Activated T-cell treated with anti-CD3 and anti-CD28 coated beads for 48 hours (primary cell): ENCODE results near the gene PID1.

Experiments used
- DNase-seq: peaks from one replicate; pipeline ENCODE4 v3.0.0-alpha.2; 2020; ENCODE audit warnings: low read depth

The PID1 gene

GRCh38 chr2:229073935-229074334 is 197.2 kb downstream of the PID1 start:
- DNase-seq: no peak

DNA sequence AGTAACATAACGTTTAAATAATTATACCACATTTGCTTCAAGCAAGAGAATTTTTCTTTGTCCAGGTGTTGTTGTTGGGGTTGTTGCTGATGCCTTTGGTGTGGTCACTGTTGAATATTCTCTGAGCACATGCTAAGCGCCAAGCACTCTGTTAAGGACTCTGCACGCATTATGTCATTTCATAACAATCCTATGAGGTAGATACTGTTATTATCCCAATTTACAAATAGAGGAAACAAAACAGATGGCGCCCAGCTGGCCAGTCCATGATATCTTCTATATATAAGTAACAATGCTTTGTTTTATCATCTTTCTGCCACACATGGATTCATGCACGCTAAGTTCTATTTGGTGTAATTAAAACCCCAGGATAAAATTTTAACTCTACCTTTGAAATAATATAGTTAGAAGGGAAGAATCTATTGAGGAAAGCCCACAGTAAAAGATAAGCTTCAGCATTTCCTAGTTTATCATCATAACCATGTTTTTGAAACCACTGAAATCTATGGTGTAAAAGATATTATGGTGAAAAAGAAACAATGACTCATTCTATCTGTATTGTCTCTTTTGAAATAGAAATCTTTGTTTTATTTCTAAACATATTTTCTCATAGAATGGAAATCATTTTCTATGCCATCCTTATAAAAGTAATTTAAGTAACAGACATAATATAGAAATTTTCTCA is 199.7 kb downstream of the PID1 start:
- DNase-seq: no peak

DNA sequence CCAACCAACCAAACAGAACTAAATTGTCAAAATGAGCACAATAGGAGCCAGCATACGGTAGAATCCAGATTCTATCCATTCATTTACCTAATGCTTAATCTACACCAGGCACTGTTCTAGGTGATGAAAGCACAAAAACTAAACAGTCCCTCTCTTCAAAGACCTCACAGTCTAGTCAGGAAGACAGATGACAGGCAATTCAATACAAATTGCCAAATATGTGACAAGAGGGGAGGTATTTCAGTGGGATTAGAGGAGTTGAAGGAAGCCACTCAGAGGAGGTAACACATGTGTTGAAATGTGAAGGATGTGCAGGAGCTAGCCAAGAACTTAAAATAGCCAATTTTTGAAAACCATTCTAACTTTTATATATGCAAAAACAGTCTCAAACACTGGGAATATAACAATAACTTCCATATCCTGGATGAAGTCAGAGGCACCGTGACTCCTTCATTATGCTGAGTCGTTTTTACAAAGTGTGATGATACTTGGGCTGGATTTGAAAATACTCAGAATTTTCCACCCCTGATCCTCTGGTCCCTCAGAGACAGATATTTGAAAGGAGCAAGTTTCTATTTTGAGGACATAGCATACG is 204.9 kb downstream of the PID1 start:
- no peak for DNase-seq

DNA sequence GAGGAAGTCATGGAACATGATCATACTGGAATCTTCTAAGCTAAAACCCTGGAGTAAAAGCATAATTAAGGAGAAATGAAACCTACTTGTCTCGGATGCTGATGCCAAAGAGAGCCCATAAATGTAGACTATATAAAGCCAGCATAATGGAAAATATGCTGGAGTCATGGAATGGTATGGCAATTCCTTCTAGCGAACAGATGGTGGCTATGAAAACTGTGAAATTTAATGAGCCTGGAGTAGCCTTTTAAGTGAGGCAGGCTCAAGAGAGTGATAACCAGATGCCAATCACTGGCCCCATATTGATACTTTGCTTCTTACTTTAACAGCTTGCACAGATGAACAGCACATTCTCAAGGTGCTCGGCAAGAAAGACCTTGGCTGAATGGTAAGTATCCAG is 206.3 kb downstream of the PID1 start:
- DNase-seq: no peak

GRCh38 chr2:229060147-229060546 is 210.9 kb downstream of the PID1 start:
- no peak for DNase-seq

DNA sequence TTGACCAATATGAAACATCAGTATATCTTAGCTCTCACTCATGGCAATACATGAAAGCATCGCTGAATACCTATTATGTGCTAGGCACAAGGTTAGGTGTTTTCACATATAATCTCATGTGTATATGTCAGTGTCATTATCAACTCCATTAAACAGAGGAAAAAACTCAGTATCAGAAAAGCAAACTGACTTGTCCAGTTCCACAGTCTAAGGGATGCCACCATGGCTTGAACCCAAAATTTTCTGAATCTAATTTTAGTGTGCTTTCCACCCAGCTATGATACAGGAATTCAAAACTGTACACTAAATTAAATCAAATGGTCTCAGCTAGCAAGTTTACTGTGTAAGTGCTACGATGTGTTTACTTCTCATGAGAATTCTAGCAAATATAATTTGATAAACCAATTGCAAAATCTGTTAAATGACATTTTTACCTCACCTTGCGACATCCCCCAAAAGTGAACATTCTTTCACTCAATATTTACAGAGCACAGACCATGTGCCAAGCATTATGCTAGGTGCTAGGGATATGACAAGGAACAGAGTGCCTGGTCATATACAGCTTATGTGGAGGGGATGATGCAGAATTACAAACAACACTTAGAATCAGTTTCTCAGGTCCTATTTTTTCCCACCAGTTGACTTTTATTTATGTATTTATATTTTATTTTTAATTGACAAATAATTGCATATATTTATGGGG is 211.6 kb downstream of the PID1 start:
- no peak for DNase-seq

DNA sequence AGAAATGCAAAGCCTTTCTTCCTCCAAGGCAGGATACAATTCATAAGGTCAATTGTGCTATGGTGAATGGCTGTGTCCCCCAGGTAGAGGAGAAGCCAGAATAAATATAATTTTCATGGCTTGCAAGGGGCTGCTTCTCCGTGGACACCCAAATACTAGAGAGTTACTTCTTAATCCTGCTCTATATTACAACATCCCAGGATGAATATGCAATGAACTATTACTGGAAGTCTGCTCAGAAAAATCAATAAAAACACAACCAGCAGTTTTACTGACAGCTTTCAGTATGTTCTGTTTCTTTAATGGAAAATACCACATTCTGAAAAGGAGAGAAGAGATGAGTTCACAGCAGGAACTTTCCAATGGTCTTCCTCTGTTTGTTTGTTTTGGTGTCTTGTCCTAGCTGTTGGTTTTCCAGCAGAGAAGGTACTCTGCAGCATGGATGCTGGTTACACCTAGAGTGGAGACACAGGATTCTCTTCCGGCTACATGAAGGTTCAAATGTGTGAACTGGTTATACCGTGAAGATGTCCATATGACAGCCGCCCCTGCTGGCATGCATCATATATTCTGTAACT is 213.0 kb downstream of the PID1 start:
- no peak for DNase-seq

- no peak for DNase-seq
Observed at GRCh38 chr2:229054311-229054710, 216.8 kb downstream of the PID1 start.

GRCh38 chr2:229051798-229052197 is 219.3 kb downstream of the PID1 start:
- DNase-seq: no peak

DNA sequence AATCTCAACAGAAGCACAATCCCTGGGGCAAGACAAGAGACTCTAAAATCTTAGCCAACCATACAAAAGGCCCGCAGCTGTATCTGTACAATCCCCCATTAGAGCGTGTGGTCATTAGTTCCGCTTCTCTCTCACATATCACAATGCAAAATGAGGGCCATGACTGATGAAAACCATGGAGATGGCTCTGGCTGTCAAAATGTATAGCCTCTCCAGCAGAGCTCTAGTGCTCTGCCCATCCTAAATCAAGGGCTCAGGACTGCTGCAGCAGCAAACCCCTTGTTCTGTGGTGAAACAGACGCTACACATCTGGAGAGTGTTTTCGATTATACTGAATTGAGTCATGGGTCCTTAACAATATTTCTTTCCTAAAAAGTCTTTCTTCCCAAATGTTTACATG is 221.0 kb downstream of the PID1 start:
- DNase-seq: no peak

DNA sequence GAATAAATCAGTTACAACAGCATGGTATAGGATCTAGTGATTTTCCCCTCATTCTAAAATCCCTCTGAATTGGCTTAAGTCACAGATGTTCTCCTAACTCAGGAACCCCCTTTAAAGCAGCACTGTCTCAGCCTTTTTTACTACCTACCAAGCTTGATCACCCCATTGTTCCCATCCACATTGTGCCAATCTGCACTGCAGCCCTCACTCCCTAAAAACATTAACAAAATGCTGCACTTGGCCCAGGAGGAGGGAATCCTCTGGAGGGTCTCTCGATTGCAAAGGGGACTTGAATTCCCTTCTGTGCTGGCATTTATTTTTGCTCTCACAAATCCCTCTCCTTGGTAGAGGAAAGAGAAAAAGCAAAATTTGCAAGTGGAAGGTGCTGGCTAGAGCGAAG is 223.0 kb downstream of the PID1 start:
- no peak for DNase-seq

DNA sequence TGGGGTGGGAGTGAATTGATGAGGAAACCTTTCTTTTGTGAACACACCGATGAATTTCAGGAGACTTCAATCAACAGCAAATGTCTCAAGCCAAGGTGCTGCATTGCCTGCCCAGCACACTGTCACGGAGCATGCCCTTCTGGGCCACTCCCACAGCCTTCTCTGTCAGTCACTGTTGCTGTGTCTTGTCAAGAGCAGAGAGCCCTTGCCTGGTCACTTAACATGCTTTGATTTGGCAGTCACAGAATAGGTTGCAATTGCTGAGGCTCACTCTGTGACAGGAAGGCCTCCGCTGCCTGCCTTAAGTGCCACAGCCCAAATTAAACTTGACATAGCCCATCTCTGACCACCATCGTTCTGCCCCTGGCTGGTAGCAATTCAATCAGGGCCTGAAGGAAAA is 225.4 kb downstream of the PID1 start:
- DNase-seq: no peak

GRCh38 chr2:229044581-229044980 is 226.5 kb downstream of the PID1 start:
- DNase-seq: no peak

GRCh38 chr2:229043681-229044080 is 227.4 kb downstream of the PID1 start:
- DNase-seq: no peak

- no peak for DNase-seq
Observed at GRCh38 chr2:229042349-229042748, 228.7 kb downstream of the PID1 start.

DNA sequence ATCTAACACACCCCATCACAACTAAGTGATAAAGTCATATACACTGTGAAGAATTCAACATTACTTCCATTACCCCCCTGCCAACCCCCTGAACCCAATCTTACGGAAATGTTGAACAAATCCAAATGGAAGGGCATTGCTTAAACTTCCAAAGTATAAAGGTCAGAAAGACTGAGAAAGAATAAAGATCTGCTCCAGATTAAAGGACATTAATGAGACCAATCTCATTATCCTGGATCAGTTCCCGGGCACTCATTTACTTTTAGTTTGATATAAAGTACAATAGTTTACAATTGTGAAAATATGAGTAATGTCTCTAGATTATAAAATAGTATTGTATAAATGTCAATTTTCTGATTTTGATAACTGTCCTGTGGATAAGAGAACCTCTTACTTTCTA is 229.4 kb downstream of the PID1 start:
- no peak for DNase-seq

GRCh38 chr2:229037621-229038020 is 233.5 kb downstream of the PID1 start:
- no peak for DNase-seq

DNA sequence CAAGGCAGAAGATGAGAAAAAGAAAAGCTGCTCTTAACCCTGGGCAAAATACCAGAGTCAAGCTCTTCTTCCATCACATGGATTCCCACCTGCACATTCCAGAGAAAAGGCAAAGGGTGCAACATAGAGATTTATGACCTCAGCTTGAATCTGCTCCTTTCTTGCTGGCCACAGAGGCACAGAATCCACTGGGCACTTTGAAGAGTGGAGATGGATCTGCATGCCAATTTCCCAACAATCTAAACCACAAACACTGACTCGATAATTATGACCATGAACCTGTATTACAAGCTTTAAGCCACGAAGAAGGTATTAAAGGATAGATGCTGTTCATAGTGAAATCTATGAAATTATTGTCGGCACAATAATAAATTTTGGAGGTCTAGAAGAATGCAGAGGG is 237.3 kb downstream of the PID1 start:
- no peak for DNase-seq

GRCh38 chr2:229032608-229033234 is 238.4 kb downstream of the PID1 start:
- no peak for DNase-seq

DNA sequence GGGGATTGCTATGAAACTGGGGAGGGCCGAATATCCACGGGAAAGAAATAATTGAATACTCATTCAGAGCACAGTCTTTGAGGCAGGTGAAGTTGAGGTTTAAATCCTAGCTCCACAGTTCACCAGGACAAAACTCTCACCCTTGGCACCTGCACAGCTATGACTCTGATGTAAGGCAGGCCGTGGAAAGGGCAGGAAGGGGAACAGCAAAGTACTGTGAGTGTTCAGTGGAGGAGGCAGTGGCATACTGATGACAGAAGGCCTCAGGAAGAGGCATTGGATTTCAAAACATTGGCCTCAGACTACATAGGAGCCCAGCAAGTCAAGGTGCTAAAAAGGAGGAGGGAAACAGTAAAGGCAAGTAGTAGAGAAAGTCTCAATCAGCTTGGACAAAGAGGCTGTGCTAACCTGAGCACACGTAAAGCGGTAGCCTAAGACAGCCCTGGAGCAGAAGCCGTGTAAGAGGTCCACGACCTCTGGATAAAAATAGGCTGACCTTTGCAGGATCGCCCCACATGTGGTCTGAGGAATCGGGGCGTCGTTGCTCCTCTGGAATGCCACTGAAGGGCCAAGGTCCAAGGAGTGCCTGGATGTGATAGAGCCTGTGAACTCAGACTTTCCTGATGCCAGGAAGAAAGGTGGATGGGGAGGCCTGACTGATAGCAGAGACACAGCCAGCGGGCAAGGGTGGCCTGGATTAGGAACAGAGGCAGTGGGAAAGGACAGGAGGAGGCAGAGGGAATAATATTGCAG is 243.6 kb downstream of the PID1 start:
- no peak for DNase-seq

DNA sequence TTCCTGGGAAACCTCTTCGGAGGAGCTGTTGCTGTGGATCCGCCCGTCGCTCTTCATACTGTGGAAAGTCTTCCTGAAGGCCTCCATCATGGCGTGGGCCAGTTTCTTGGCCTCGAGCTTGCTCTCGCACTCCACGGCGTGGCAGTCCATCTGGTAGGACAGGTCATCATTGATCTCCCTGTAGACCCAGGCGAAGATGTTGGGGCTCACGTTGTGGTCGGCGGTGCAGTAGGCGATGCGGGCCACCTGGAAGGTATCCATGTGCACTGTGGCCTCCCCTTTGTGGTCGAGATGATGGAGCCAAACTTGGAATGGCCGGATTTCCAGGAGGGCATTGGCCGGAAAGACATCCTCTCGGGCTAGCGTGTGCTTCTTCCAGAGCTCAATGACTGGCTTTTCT is 245.4 kb downstream of the PID1 start:
- DNase-seq: no peak

GRCh38 chr2:229022652-229023051 is 248.4 kb downstream of the PID1 start:
- no peak for DNase-seq
